ENCODE data around the gene EXOC6. TPM values are rescaled to one million over a fixed set of nuclear protein-coding genes. Genes with fewer than 3 reads are reported as not detected.

The EXOC6 gene
- total and polyA plus RNA-seq, 9 donors = 6.2 to 12.8 (median 9.7) TPM

DNA sequence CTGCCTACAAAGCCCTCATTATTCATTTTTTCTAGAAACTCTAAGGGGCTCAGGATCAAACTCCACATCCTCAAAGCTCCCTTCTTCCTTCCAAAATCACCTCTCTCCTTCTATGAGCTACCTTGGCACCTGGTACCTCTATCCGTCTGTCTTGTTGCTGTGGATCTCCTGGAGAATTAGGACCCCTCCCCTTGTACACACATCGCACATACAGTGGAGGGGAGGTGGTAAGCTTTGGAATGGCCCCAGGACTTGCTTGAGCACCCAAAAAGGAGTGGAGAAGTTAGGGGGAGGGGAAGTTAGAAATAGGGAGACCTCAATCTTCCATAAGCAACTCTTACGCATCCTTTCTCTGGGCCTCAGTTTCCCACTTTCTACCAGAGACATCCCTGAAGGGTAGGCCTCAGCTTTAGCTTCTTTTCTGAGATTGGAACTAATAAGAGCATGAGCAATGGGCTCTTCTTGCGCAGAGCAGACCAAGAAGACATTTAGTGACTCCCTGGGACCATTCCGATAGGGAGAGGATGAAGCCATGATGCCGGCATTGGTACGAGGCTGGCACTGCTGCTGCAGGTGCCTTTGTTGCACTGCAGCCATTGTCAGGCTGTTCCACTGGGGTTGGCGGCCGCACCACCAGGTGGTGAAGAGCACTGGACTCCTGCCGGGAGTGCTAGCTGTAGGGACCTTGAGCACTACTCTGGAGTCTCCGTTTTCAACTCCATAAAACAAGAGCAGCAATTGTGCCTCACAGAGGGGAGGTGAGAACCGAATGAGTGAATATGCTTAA lies 216.7 kb downstream of the EXOC6 start:
- Histone ChIP-seq H3K4me3 (no peak overlapping the region), H3K36me3 (no peaks in the 10 kb centered on the region), H3K9me3 (no peaks in the 10 kb centered on the region), H3K27me3 (no peaks in the 10 kb centered on the region), H3K27ac (no peak overlapping the region), H3K4me1 (ENCODE audit: insufficient read depth) (peaks cover 15% of the 10 kb centered on the region)
- no peak for DNase-seq
- TF ChIP-seq POLR2A (IDR thresholded peaks at IDR 0.05) (no peak), EP300 (IDR thresholded peaks at IDR 0.05) (no peak)
- TF ChIP-seq, protein P1, sequence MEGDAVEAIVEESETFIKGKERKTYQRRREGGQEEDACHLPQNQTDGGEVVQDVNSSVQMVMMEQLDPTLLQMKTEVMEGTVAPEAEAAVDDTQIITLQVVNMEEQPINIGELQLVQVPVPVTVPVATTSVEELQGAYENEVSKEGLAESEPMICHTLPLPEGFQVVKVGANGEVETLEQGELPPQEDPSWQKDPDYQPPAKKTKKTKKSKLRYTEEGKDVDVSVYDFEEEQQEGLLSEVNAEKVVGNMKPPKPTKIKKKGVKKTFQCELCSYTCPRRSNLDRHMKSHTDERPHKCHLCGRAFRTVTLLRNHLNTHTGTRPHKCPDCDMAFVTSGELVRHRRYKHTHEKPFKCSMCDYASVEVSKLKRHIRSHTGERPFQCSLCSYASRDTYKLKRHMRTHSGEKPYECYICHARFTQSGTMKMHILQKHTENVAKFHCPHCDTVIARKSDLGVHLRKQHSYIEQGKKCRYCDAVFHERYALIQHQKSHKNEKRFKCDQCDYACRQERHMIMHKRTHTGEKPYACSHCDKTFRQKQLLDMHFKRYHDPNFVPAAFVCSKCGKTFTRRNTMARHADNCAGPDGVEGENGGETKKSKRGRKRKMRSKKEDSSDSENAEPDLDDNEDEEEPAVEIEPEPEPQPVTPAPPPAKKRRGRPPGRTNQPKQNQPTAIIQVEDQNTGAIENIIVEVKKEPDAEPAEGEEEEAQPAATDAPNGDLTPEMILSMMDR (IDR thresholded peaks at IDR 0.05) = no peak
- WGBS, 3 donors = 75 to 87% (median 77%) methylated on average over 12 of the region's 12 CpGs
- intact Hi-C loops (cut with DNase I) = no loop called here

DNA sequence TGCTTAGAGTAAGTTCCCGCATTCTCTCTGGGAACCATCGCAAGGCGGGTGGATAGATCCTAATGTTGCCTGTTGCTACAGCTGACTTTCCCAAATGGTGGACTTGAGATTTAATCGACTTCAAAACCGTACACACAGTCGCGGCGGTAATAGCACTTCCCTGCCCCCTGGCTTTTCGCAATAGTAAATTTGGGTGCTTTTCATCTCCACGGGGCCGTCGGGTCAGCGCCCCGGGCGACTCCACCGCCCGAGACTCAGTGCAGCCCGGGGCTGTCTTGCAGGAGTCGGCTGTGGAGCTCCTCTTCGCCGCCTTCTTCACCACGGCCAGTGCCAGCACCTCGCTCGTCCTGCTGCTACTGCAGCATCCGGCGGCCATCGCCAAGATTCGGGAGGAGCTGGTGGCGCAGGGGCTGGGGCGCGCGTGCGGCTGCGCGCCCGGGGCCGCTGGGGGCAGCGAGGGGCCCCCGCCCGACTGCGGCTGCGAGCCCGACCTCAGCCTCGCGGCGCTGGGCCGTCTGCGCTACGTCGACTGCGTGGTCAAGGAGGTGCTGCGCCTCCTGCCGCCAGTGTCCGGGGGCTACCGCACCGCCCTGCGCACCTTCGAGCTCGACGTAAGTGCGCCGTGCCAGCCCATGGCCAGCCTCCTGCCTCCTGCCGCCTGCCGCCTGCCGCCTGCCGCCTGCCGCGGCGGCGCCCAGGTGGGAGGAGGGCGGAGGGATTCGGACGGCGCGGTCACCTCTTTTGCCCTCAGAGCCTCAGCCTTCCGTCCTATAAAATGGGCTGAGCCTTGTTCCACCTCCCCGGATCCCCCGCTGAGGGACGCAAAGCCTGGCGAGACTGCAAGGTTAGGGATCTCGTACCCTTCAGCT lies 217.6 kb downstream of the EXOC6 start:
- 6 to 10% (median 6%) methylated on average over 45 to 81 of the region's 81 CpGs for WGBS, 3 donors
- Histone ChIP-seq H3K27me3 (no peaks in the 10 kb centered on the region), H3K9me3 (no peaks in the 10 kb centered on the region), H3K4me3 (no peak overlapping the region), H3K36me3 (no peaks in the 10 kb centered on the region), H3K27ac (no peak overlapping the region), H3K4me1 (ENCODE audit: insufficient read depth) (peaks cover 15% of the 10 kb centered on the region)
- intact Hi-C loops (cut with DNase I) = no loop called here
- DNase-seq = no peak
- TF ChIP-seq POLR2A (IDR thresholded peaks at IDR 0.05) = no peak

- no peak overlapping the region for H3K4me3 ChIP-seq
- H3K36me3 ChIP-seq = no peaks in the 10 kb centered on the region
- WGBS, 3 donors = 14 to 18% (median 16%) methylated on average over 11 of the region's 11 CpGs
- H3K4me1 ChIP-seq (ENCODE audit: insufficient read depth) = peaks cover 15% of the 10 kb centered on the region
- H3K9me3 ChIP-seq = no peaks in the 10 kb centered on the region
- intact Hi-C loops (cut with DNase I) = no loop called here
- DNase-seq = no peak
- H3K27ac ChIP-seq = no peak overlapping the region
- TF ChIP-seq POLR2A (IDR thresholded peaks at IDR 0.05) (no peak), EP300 (IDR thresholded peaks at IDR 0.05) (no peak)
- TF ChIP-seq, protein P1 (IDR thresholded peaks at IDR 0.05) = no peak
- no peaks in the 10 kb centered on the region for H3K27me3 ChIP-seq
These were observed 218.2 kb downstream of the EXOC6 start for GRCh38 chr10:93066544-93066913.

DNA sequence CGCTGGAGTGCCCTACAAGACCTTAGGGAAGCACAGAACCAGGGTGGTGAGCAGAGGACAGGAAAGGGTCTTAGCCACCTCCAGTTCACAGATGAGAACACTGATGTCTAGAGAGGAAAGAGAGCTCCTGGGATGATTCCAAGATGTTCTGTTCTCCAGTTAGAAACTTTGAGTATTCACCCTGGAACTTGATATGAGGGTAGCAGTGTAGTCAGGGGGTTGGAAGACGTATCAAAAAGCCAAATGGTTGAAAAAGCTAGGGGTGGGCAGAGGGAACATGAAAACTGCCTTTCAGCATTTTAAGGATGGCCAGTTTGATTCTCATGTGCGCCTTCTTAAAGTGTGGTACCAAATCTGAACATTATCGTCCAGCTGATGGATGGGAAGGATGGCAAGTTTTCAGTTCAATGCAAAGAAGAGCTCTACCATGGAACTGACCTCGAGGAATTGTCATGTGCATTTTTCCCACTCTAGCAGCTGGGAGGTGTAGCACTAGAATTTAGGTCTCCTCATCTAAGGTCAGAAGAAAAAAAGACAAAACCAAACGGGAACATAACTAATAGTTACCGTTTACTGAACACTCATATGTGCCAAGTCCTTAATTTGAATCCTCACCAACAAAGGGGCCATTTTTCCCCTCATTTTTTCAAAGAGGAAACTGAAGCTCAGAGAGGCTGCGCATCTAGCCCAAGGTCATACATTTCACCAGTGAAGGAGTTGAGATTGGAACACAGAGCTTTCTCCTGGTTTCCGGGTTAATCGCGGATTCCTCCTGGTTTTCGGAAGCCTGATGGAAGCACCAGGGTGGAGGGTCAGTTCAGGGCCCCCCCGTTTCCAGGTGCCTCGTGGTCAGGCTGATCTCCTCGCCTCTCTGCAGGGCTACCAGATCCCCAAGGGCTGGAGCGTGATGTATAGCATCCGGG lies 219.4 kb downstream of the EXOC6 start:
- H3K27ac ChIP-seq = no peak overlapping the region
- no peaks in the 10 kb centered on the region for H3K9me3 ChIP-seq
- 10 to 13% (median 10%) methylated on average over 17 of the region's 17 CpGs for WGBS, 3 donors
- H3K27me3 ChIP-seq = no peaks in the 10 kb centered on the region
- no peak for DNase-seq
- TF ChIP-seq, protein P1 (IDR thresholded peaks at IDR 0.05) = no peak
- TF ChIP-seq EP300 (IDR thresholded peaks at IDR 0.05) (no peak), POLR2A (IDR thresholded peaks at IDR 0.05) (no peak)
- no peak overlapping the region for H3K4me3 ChIP-seq
- peaks cover 11% of the 10 kb centered on the region for H3K4me1 ChIP-seq (ENCODE audit: insufficient read depth)
- no peaks in the 10 kb centered on the region for H3K36me3 ChIP-seq
- intact Hi-C loops (cut with DNase I) = no loop called here
